Heart right ventricle (tissue), 16 donors: ENCODE data around the gene NRXN3. TPM values are rescaled to one million over a fixed set of nuclear protein-coding genes. Genes with fewer than 3 reads are reported as not detected.

Experiments used
- ATAC-seq, 8 donors: fragments of 200-7000 bp; cut with Tn5 transposase; one replicate each; pipeline ENCODE4 v1.9.1; 2020; ENCODE audit warnings: mild to moderate bottlenecking in 8 of 8, moderate library complexity in 8 of 8, moderate number of reproducible peaks in 1 of 8
- DNase-seq, 2 donors: peaks; one replicate each; pipeline ENCODE4 v3.0.0-alpha.2; 2020
- H3K27ac ChIP-seq, 10 donors: fragments of 200-600 bp; sonication (generic) in 2 of 10; one replicate each; pipeline versions ENCODE4 v1.5.0 to v1.8.0; 2020 to 2022; ENCODE audit warnings: mild to moderate bottlenecking in 3 of 10
- H3K27me3 ChIP-seq, 7 donors: fragments of 200-600 bp; one replicate each; pipeline ENCODE4 v1.8.0; 2021 to 2022; ENCODE audit warnings: mild to moderate bottlenecking in 2 of 7
- H3K36me3 ChIP-seq, 9 donors: fragments of 200-600 bp; sonication (generic) in 1 of 9; one replicate each; pipeline versions ENCODE4 v1.5.0 to v1.8.0; 2020 to 2022; ENCODE audit warnings: mild to moderate bottlenecking in 2 of 9
- H3K4me1 ChIP-seq, 9 donors: fragments of 200-600 bp; sonication (generic) in 1 of 9; one replicate each; pipeline versions ENCODE4 v1.5.0 to v1.8.0; 2020 to 2022; ENCODE audit warnings: mild to moderate bottlenecking in 4 of 9
- H3K4me3 ChIP-seq, 10 donors: fragments of 200-600 bp; sonication (generic) in 2 of 10; one replicate each; pipeline versions ENCODE4 v1.5.0 to v1.8.0; 2020 to 2022; ENCODE audit warnings: mild to moderate bottlenecking in 7 of 10, moderate library complexity in 2 of 10
- H3K9me3 ChIP-seq, 11 donors: fragments of 200-600 bp in 10 of 11; sonication (generic) in 2 of 11; one replicate each; pipeline versions ENCODE4 v1.5.0 to v1.8.0; 2013 to 2022; ENCODE audit warnings: mild to moderate bottlenecking in 2 of 11, control low read depth in 1 of 11, moderate library complexity in 1 of 11
- CTCF ChIP-seq, 9 donors: fragments of 200-600 bp; sonication (generic) in 2 of 9; IDR thresholded peaks; one replicate each; pipeline versions ENCODE4 v1.5.0 to v1.8.0; 2021 to 2022; ENCODE audit warnings: antibody characterized with exemption in 9 of 9, mild to moderate bottlenecking in 5 of 9, moderate library complexity in 1 of 9
- WGBS, 2 donors: extraction: QIAGEN DNeasy Blood & Tissue Kit; methylation state at CpG; one replicate each; pipeline ENCODE4 v1.1.7; 2013; ENCODE audit warnings: inconsistent platforms in 1 of 2; 5-methylcytosine and 5-hydroxymethylcytosine counted together
- intact Hi-C, 10 donors: fragments of 100-400 bp; cut with DNase I; formaldehyde crosslinking; loops; one replicate each; pipeline versions ENCODE4 v1.11.1 to v1.14.2; 2022
- polyA plus RNA-seq, 2 donors: library from polyadenylated mRNA; stranded (reverse); fragments of 200-250 nt; gene quantifications; one replicate each; pipeline ENCODE4 v1.2.3, GENCODE V29; 2013
- total RNA-seq, 10 donors: library from RNA; stranded (reverse); fragmentation: NEBNext Ultra II Directional in 3 of 10; extraction: Animal tissue kit (Norgen Biotek cat#: 25700) in 3 of 10; gene quantifications; one replicate each; pipeline versions ENCODE4 v1.2.1 to v1.2.4, GENCODE V29; 2021 to 2023
- donor health status: Arrhythmogenic right ventricular cardiomyopathy.
- donor health status: ischemic (EF 13 %, LVEDD 7.1; RV severe dilation, severe dysfunction).
- donor health status: healthy with polysubstance abuse.
- donor health status: DM: no; HTN: yes; CAD: no.
- donor health status: DM: no; HTN: no; CAD: no.
- donor health status: ischemic (EF 25% LVEDD 6.9; RV normal size, moderate dysfunction).
- donor health status: ischemic (EF 25% LVEDD 5.7; RV mildly dilated, moderate dysfunction).
- donor health status: healthy.
- donor health status: DM: yes; HTN: yes; CAD: no.
- donor health status: Ischemic cardiomyopathy.
- donor health status: ischemic (EF 35%, LVEDD 5.7; RV mildly dilated, moderate dysfunction).
- donor health status: nonischemic (EF 11% LVEDD 7.7; RV severe dilation, severe dysfunction).
- donor health status: DM: yes; HTN: yes; CAD: no.
- donor health status: PGD.
- donor health status: ischemic (EF 29% LVEDD 5.4; RV normal size, mild dysfunction).
- donor health status: nonischemic (EF 23%, LVEDD 6.1; RV moderate dilation, normal function).

NRXN3 gene
- total and polyA plus RNA-seq, 12 donors = 0.23 to 1.8 (median 0.87) TPM

DNA sequence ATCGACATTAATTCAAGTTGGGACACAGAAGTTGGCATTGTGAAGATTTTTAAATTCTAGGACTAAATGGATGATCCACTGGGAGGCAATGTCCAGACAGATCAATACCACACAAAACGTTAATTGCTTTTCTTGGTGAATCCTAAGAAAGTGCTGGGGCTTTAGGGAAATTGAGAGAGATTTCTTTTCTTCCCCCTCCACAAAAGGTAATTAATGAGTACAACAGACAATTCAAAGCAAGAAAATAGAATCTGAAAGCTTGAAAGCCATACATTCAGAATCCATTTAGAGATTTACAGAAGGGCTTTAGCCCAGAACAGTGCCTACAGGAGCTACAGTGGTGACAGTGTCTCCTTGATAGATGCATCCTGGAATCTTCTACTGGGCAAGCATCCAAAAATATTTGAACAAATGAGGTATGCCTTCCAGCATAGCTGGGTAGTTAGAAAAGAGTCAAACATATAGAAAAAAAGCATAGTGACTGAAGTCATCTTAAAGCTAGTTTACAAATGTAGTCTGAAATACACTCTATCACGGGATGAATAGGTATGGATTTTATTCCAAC, 1323.0 kb downstream of the NRXN3 start:
- 75 to 80% methylated on average over 3 of the region's 3 CpGs for WGBS, 2 donors
- no peak for TF ChIP-seq CTCF (IDR thresholded peaks at IDR 0.05)

GRCh38 chr14:79496701-79497100, 1326.5 kb downstream of the NRXN3 start:
- no peak for ATAC-seq
- intact Hi-C loops = no loop called here
- no peak for DNase-seq
- Histone ChIP-seq H3K4me3 (no peak overlapping the region), H3K4me1 (no peaks in the 10 kb centered on the region), H3K27ac (no peak overlapping the region), H3K36me3 (no peaks in the 10 kb centered on the region), H3K9me3 (no peaks in the 10 kb centered on the region), H3K27me3 (no peaks in the 10 kb centered on the region)
- WGBS, 2 donors = 82 to 90% methylated on average over 4 of the region's 4 CpGs
- no peak for TF ChIP-seq CTCF (IDR thresholded peaks at IDR 0.05)

More for the DNA sequence above, 1323.0 kb downstream of the NRXN3 start:
- DNase-seq = no peak
- H3K4me3 ChIP-seq = no peak overlapping the region
- intact Hi-C loops = no loop called here
- no peaks in the 10 kb centered on the region for H3K36me3 ChIP-seq
- H3K27me3 ChIP-seq = no peaks in the 10 kb centered on the region
- H3K27ac ChIP-seq = no peak overlapping the region
- H3K4me1 ChIP-seq = no peaks in the 10 kb centered on the region
- no peak for ATAC-seq
- H3K9me3 ChIP-seq = no peaks in the 10 kb centered on the region

DNA sequence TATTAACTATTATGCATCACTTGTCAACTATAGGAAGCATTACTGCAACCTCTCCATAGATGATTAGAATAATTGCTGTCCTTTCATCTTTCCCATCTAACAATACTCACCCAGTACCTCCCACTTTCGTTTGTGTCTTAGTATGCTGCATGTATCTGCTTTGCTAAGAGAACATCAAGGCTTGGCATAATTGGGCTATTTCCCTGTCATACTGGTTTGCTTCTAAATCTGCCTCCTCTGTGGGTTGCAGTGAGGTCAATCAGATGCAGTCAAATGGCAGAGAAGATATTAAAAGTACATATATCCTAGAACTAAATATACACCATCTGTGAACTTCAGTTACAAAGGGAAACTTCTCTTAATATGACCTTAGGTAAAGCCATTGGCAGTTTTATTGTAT, 1330.3 kb downstream of the NRXN3 start:
- no peaks in the 10 kb centered on the region for H3K27me3 ChIP-seq
- H3K9me3 ChIP-seq = no peaks in the 10 kb centered on the region
- H3K27ac ChIP-seq = no peak overlapping the region
- no peak for TF ChIP-seq CTCF (IDR thresholded peaks at IDR 0.05)
- 46 to 51% methylated on average over 1 of the region's 1 CpG for WGBS, 2 donors
- intact Hi-C loops = no loop called here
- H3K36me3 ChIP-seq = no peaks in the 10 kb centered on the region
- no peak for ATAC-seq
- no peak for DNase-seq
- H3K4me1 ChIP-seq = no peaks in the 10 kb centered on the region
- no peak overlapping the region for H3K4me3 ChIP-seq

- H3K4me1 ChIP-seq = no peaks in the 10 kb centered on the region
- no peak overlapping the region for H3K4me3 ChIP-seq
- DNase-seq = no peak
- H3K27ac ChIP-seq = no peak overlapping the region
- no peaks in the 10 kb centered on the region for H3K27me3 ChIP-seq
- TF ChIP-seq CTCF (IDR thresholded peaks at IDR 0.05) = no peak
- WGBS, 2 donors = 32 to 53% methylated on average over 3 of the region's 3 CpGs
- H3K36me3 ChIP-seq = no peaks in the 10 kb centered on the region
- intact Hi-C loops = no loop called here
- no peaks in the 10 kb centered on the region for H3K9me3 ChIP-seq
- ATAC-seq = no peak
Measured at GRCh38 chr14:79502136-79502750, 1332.1 kb downstream of the NRXN3 start.
